HG03103 (cell line): ENCODE measurements around the gene SOSTDC1.

Source experiments
- ATAC-seq: cut with Tn5 transposase; IDR thresholded peaks from one replicate; pipeline ENCODE4 v1.9.1; 2021; ENCODE audit warnings: low read depth; ENCODE audit not compliant: unreplicated experiment

Gene SOSTDC1

DNA sequence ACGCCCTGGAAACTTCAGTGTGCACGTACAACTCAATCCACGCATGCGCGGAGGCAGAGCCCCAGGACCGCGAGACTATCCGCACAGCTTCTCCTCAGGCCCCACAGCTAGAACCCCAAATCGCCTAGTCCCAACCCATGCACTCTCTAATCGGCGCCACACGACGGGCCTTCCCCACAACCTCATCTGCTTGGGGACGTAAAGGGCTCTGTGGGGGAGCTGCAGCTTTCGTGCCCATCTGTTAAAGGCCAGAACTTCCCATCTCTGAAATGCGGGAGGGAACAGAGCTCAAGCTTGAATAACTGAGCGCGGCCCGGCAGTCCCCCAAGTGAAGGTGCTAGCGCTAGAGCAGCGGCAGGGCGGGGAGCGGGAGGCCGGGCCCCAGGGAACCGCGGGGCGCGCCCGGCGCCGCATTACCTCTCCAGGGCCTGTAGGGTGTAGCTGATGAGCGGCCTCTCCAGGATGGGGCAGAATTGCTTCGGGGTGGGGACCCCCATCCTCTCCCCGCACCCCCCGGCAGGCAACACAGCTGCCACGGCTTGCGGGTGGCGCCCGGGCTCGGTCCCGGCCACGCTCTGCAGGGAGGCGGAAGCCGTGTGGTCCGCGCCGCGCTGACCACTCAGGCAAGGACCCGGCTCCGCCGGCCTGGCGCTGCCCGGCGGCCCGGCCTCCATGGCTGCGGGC lies 44.7 kb downstream of the SOSTDC1 start:
- ATAC-seq = peak; percentile 79

DNA sequence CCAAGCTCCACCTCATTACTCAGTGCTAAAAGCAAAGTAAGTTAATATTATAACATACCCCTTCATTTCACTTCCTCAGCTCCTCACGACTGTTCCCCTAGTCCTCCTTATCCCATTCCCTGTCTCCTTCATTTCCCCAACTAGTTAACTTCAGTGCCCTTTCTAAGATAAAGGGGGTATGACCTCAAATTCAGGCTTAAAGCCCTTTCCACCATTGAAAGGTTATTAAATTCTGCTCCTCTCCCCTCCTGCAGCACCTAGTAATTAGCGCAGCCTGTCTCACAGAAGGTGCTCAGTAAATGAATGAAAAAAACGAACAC lies 45.2 kb downstream of the SOSTDC1 start:
- no peak for ATAC-seq

DNA sequence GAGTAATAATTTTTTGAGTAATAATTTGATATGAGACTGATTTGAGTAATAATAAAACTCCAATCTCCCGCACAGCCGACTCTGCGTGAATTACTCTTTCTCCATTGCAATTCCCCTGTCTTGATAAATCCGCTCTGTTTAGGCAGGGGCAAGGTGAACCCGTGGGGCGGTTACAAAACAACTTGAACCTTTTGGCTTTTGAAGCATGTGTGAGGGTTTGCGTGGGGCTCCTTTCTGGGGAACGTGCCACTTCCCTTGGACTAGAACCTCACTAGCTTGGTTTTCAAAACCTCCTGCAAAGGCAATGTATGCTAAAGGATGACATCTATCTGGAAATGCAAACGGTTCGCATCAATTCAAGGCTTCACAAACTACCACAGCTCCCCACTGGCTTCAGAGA lies 45.7 kb downstream of the SOSTDC1 start:
- ATAC-seq = no peak

DNA sequence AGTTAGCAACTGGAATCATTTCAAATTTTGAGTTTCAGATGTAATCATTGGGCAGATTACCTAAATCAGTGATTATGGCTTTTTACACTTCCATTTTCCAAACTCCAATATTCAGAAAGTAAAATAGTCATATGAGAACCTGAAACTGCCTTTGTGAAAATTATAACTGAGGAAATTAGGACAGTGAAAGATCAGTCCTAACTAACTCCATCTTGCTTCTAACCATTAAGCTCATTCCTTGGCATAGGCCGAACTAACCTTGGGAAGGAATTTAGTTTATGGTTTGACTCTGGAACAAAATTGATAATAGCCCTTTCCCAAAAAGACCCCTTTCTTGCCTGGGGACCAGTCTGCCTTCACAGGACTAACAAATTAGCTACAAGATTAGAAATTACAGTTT lies 46.4 kb downstream of the SOSTDC1 start:
- no peak for ATAC-seq

DNA sequence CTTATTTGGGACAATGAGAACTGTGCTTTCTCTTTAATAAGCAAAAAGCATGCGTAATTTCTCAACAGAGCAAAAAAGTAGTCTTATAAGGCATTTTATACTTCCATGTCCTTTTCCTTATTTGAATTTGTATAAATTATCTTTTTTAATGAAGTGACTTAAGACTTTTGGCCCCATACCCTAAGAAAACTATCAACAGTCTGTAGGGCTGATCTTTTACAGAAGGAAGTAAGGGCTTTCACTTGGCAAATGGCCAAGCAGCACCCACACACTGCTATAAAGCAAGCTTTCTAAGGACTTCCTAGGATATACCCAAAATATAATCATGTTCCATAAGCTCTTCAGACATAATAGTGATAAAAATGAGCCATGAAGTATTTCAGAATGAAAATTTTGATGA lies 47.6 kb downstream of the SOSTDC1 start:
- no peak for ATAC-seq

DNA sequence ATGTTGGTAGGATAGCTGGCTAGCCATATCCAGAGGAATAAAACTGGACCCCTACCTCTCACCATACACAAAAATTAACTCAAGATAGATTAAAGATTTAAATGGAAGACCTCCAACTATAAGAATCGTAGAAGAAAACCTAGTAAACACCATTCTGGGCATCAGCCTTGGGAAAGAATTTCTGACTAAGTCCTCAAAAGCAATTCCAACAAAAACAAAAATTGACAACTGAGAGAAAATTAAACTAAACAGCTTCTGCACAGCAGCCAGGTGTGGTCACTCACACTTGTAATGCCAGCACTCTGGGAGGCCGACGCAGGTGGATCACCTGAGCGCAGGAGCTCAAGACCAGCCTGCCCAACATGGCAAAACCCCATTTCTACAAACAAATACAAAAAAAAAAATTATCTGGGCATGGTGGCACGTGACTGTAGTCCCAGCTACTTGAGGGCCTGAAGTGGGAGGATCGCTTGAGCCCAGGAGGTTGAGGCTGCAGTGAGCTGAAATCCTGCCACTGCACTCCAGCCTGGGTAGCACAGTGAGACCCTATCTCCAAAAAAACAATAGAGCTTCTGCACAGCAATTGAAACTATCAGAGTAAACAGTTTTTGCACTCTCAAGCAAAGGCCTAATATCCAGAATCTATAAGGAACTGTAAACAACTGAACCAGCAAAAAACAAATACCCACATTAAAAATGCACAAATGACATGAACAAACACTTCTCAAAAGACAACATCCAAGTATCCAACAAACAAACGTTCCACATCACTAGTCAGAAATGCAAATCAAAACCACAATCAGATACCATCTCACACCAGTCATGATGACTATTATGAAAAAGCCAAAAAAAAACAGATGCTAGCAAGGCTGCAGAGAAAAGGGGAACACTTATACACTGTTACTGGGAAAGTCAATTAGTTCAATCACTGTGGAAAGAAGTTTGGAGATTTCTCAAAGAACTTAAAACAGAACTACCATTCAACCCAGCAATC lies 49.0 kb downstream of the SOSTDC1 start:
- no peak for ATAC-seq

DNA sequence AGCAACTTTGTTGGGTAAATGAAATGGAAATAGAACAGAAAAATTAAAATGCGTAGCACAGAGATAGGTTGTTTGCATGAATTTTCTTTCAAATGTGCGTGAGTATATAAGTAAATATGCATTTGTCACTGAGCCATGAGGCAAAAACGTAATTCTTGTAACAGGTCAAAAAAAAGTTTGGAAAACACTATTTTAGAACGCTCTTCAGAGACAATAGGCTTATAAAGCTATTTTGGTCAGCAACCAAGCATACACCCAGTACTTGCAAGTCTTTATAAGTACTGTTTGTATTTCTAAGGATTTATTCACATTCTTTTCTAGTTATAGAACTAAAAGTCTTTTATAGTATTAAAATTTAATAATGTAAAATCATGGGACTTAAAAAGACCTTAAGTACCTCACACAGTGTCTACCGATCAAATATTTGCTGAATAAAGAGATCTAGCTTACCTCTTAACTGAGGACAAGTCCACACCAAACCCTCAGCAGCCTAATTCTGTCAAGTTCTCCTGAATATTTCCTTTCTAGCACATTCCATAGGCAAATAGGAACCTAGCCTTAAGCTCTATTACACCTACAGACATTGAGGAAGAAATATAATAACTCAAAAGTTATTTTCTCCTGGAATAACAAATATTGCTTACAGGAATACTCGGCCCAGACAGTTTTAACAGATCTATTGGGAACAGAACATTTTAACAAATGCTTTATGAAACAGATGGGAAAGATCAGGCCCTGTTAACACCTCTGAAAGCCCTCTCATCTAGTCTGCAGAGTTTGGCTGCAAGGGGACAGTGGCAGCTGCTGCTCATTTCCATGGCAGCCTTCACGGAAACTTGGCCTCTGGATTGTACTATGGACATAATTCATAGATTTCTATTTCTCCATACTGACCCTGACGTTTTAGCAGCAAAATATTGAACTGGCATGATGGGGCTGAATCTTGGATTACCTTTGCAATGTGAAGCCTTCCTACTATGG lies 53.0 kb downstream of the SOSTDC1 start:
- no peak for ATAC-seq
